Smooth muscle cell of the brain vasculature (primary cell): ENCODE measurements around the gene CARMIL1.
"Not testable (repeated sequence)": the region's sequence is repeated elsewhere in the genome, so short reads cannot be mapped to it uniquely, and the experiment has no call there.

ENCODE experiments used
- DNase-seq: peaks from one replicate; pipeline ENCODE4 v3.0.0-alpha.2; 2012; ENCODE audit warnings: low read depth, low spot score

Gene CARMIL1

DNA sequence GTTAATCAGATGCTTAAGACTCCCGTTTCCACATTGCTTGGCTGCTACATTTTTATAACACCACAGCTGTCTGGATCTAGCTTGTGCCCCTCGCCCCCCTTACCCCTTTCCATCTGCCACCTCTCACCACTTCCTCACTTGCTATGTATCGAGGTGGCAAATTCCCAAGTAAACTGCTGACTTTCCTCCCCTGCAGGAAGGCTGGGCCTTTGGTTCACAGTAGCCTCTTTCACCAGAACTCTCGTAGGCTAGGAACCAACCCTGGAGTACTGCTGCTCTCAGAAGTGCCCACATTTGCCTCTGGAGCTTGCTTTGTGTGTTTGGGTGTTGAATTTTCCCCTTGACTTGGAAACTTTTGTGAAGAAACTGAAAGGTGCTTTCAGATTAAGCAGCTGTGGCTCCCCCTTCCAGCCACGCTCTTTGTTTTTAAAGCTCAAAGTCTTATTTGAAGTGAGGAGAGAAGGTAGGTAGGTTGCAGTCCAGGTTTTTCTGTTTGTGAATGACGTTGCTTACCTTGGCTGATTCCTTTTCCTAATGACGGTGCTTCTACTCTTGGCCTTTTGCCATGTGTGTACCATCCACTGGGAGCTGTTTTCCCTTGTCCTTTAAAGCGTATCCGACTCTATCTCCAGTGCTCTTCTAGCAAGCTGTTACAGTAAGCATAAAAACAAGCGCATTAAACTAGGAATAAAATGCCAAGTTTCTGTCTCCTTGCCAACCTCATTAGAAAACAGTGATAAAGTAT lies 90.4 kb downstream of the CARMIL1 start:
- DNase-seq = no peak

GRCh38 chr6:25370178-25371036 lies 91.2 kb downstream of the CARMIL1 start:
- DNase-seq = no peak

- no peak for DNase-seq
Measured at GRCh38 chr6:25371037-25371347, 91.8 kb downstream of the CARMIL1 start.

DNA sequence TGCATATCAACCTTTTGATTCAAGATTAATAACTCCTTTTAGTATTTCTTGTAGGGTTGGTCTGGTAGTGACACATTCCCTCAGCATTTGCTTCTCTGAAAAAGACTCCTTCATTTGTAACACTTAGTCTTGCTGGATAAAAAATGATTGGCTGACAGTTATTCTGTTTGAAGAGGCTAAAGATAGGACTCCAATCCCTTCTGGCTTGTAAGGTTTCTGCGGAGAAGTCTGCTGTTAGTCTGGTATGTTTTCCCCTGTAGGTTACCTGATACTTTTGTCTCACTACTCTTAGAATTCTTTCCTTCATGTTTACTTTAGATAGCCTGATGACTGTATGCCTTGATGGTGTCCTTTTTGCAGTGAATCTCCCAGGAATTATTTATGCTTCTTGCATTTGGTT lies 96.0 kb downstream of the CARMIL1 start:
- DNase-seq = no peak

- DNase-seq = no peak
Measured at GRCh38 chr6:25377664-25378063, 98.5 kb downstream of the CARMIL1 start.

DNA sequence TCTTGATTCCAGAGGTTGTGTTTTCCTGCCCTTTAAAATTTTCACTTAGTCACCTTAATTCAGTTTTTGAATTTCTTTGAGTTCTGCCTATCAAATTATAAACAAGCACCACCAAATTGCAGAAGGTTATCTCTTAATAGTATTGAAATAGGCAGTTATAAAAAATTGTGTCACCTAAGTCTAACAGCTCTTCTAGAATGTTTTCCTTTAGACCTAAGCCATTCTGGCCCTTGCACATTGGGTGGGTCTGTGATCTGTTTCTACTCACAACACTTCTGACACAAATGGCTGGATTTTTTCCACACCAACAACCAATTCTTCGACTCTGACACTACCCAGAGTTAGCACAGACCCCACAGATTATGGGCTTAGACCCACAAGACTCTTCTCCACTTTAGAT lies 101.9 kb downstream of the CARMIL1 start:
- no peak for DNase-seq

GRCh38 chr6:25382476-25382875 lies 103.3 kb downstream of the CARMIL1 start:
- DNase-seq = not testable (repeated sequence)

DNA sequence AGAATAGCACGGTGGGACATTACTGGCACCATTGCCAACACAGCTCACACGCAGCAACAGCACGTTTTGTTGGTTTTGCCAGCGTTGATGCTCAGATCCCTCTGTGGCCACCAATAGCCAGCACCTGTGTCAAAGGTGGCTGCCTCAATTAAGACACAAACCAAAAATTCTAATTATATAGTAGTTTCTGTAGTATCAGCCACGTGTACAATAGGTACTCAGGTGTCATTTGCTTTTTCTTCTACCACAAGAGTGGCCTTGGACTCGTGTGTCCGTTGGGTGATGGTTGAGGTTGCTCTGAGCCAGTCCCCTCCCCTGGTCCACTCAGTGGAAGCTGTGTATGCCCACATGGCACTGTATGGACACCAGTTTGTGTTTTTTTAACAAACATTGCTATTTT lies 105.1 kb downstream of the CARMIL1 start:
- no peak for DNase-seq

DNA sequence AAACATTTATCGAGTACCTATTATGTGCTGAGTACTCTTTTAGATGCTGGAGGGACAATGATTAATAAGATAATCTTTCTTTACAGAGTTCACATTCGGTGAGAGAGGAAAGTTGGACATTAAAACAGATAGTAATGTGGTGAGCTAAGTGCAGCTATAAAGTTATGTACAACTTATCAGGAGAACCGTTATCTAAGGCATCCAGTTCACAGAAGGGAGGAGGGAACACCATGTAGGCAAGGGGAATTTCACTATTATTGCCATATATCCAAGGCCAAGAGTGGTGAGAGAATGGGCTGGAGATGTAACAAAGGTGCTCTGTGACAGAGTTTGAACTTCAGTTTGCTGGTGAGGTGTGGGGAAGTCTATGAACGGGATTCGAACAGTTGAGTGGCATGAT lies 105.8 kb downstream of the CARMIL1 start:
- no peak for DNase-seq

DNA sequence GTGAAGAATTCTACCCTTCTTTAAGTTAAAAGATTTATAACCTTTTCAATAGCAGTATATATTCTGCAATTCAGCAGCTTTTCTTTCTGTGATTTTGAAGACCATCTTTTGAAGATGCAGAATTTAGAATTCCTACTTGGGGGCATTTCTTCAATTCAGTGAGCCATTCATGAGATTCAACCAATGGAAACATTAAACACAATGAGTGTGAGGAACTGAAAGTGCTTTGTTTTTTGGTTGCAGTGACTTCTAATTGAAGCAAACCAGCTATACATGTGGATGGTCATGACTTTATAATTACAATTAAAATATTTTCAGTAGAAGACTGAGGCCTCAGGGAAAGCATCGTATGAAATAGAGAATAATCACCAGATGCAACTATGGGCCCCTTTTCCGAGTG lies 108.3 kb downstream of the CARMIL1 start:
- DNase-seq = no peak

DNA sequence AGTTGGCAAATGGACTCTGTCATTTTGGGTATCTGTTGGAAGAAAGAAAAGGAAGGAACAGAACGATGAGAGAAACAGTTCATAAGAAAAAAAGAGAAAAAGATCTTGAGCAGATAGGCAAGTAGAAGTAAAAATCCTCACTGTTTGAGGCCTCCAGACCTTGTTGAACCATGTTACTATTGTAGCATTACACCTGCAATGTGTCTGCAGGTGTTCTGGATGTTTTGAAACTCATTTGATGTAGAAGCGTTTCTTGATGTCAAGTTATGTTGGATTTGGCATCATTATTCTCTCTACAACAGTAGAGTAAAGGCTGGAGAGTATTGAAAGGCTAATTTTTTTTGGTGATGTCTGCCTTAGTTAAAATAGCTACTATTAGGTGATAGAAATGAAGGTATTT lies 108.7 kb downstream of the CARMIL1 start:
- DNase-seq = no peak

DNA sequence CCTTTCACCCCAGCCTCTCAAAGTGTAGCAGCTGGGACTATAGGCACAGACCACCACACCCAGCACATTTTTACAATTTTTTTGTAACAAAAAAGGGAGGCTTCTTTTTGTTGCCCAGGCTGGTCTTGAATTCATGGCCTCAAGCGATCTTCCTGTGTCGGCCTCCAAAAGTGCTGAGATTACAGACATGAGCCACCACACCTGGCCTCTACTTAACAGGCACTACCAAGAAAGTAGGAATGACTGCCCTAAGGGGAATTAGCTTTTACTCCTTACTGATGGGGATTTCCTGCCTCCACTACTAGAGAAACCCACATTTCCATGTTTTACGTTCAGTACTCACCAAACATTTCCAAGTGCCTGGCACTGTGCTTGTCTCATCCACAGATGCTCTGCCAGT lies 109.6 kb downstream of the CARMIL1 start:
- no peak for DNase-seq

- DNase-seq = no peak
Measured at GRCh38 chr6:25389471-25389870, 110.3 kb downstream of the CARMIL1 start.

DNA sequence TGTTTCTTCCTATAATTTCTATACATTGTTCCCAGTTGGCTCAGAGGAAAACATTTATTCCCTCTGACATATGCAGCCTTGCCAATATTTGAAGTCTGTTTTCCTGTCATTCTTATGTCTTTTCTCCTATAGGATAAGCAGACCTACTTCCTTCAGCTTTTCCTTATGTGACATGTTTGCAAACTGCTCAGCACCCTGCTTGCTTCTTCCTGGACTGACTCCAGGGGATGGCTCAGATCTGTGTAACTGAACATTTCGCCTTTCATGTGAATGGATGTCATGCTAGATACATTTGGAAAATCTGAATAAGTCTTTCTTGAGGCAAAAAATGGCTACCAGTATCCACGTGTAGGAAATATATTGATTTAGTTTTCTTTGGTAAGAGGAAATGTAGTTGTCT lies 113.2 kb downstream of the CARMIL1 start:
- DNase-seq = no peak

DNA sequence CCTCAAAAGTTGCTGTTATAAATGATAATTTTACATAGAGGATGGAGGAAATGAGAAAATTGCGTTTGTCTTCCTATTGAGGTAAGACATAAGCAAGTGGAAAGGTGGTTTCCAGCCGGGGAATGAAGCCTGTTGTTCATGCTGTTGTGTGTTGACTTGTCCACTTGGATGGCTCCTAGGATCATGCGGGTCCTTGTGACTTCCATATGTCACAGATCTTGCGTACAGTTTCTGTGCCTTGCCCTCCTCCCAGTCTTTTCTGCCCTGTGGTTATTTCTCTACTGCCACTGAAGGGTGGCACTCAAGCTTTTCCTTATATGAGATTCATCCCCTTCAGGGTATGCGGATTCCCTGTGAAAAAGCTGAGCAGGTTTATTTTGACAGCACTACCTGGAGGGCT lies 116.6 kb downstream of the CARMIL1 start:
- DNase-seq = no peak

- DNase-seq = no peak
Measured at GRCh38 chr6:25397406-25397805, 118.2 kb downstream of the CARMIL1 start.

DNA sequence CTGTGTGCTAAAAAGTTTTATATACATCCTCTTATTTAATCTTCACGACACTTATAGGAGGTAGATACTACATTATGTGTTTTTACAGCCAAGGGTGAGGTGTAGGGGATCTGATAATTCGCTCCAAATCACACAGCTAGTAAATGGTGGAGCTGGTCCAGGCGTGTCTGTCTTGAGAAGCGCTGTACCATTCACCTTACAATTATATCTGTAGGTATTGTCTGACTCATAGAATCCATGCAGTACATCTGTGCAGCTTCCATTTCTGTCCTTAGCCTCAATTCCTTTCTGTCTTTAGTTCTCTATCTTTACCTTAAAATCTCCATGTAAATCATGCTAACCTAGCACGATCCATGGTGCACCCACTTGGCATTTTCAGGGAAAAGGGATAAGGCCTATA lies 120.7 kb downstream of the CARMIL1 start:
- no peak for DNase-seq

- no peak for DNase-seq
Measured at GRCh38 chr6:25401711-25402110, 122.5 kb downstream of the CARMIL1 start.

- no peak for DNase-seq
Measured at GRCh38 chr6:25402125-25402524, 123.0 kb downstream of the CARMIL1 start.

DNA sequence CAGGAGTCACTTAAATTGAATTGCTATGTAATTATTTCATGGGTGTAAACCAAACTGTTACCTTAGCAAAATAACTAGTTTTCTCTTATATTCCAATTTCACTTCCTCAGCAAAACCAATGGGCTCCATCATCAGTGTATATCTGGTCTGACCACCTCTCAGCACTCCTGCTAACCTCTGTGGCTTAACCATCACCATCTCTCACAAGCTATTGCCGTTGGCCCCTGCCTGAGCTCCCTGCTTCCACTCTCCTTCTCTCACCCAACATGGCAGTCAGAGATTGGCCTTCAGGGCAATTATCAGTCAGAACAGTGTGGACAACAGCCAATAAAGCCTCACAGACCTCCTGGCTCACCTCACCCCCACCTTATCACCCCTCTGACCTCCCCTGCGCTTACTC lies 124.0 kb downstream of the CARMIL1 start:
- no peak for DNase-seq

DNA sequence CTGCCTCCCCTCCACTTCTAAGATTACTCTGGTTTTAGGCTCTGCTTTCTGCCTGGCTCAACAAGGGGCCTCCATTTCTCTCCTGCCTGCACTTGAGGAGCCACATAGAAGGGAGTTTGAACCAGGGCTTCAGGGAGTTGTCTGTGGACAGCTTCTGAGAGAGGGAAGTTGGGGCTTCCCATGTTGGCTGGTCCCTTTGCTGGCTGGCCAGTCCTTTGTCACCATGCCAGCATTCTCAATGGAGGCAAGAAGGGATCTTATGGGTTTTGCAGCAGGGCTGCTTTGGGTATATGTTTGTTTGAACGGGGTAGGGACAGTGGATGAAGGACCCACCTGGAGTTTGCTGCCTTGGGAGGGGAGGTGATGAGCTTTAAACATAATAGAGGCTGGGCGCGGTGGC lies 124.9 kb downstream of the CARMIL1 start:
- no peak for DNase-seq

DNA sequence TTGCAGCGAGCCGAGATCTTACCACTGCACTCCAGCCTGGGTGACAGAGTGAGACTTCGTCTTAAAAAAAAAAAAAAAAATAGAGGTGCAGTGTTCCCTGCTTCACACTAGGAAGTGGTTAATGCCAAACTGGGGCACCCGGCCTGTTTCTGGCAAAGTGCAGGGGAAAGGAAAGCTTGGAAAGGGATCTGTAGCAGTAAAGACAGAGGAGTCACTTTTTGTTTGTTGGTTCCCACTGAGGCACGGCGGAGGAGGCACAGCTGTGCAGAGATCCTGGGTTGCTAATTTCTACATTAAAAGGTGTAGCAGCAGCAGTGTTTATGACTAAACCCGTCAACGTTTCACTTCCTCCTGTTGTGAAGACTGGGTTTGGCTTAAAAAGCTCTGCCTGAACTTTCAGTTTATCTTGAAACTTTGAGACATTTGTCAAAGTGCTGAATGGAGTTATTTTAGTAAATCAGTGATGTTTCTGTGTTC lies 125.6 kb downstream of the CARMIL1 start:
- DNase-seq = no peak

DNA sequence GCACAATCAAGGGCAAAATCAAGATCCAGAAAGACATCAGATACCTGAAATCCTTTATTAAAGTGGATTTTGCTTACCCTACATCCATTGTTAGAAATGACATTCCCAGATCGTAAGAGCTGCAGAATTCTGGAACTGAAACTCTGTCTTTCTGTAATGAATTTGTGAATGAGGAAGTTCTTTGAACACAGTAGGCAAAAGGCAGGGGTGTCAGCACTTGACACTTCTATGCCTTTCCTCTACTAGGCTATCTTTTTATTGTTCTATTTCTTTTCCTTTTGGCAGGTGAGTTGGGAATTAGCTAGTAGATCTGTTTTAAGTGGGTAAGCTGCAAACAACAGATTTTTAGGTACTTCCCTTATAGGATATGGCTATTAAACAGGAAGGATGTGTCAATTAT lies 126.3 kb downstream of the CARMIL1 start:
- DNase-seq = no peak
